SU-DHL-6 (cell line): Measurements from ENCODE around the gene VAV3.
"Not testable (repeated sequence)": the region's sequence is repeated elsewhere in the genome, so short reads cannot be mapped to it uniquely, and the experiment has no call there.

Experiments
- H2AFZ ChIP-seq: fragments of 200-600 bp; sonication (generic); 2 replicates; pipeline ENCODE4 v1.6.1; 2014; ENCODE audit warnings: low read depth, mild to moderate bottlenecking, moderate library complexity, mixed read lengths, antibody characterized with exemption, low read length; ENCODE audit not compliant: severe bottlenecking
- H3F3A ChIP-seq: fragments of 200-600 bp; shearing (Covaris generic); 2 replicates; pipeline ENCODE4 v1.6.0; 2016; ENCODE audit warnings: antibody characterized with exemption, mild to moderate bottlenecking; ENCODE audit not compliant: insufficient read depth
- H3K27ac ChIP-seq: fragments of 200-600 bp; sonication (generic); 2 replicates; pipeline ENCODE4 v1.5.1; 2016; ENCODE audit warnings: low read depth, mild to moderate bottlenecking, low read length, moderate library complexity, mixed read lengths
- H3K27me3 ChIP-seq: fragments of 200-600 bp; sonication (generic), shearing (Covaris generic); 2 replicates; pipeline ENCODE4 v1.6.0; 2014; ENCODE audit warnings: mild to moderate bottlenecking, low read length
- H3K36me3 ChIP-seq: fragments of 200-600 bp; sonication (generic); 2 replicates; pipeline ENCODE4 v1.6.1; 2014; ENCODE audit warnings: mild to moderate bottlenecking, low read length, mixed read lengths
- H3K4me2 ChIP-seq: fragments of 300-600, 200-600 bp; shearing (Covaris generic), sonication (generic); 2 replicates; pipeline ENCODE4 v1.6.0; 2014; ENCODE audit warnings: low read length, low read depth, mild to moderate bottlenecking; ENCODE audit not compliant: poor library complexity, severe bottlenecking
- H3K4me3 ChIP-seq: fragments of 200-600 bp; sonication (generic); 2 replicates; pipeline ENCODE4 v1.5.1; 2014; ENCODE audit warnings: antibody characterized with exemption, low read length, mild to moderate bottlenecking, mixed read lengths; ENCODE audit not compliant: insufficient read depth, poor library complexity, severe bottlenecking
- H3K79me2 ChIP-seq: fragments of 200-600 bp; sonication (generic); 2 replicates; pipeline ENCODE4 v1.6.1; 2014; ENCODE audit warnings: mild to moderate bottlenecking, low read length, moderate library complexity; ENCODE audit not compliant: insufficient read depth
- H3K9ac ChIP-seq: fragments of 200-600 bp; sonication (generic); 2 replicates; pipeline ENCODE4 v1.7.0; 2014; ENCODE audit warnings: mild to moderate bottlenecking, low read length
- H3K9me2 ChIP-seq: fragments of 200-600 bp; sonication (generic); replicated peaks from 2 replicates; pipeline ENCODE4 v1.6.1; 2014; ENCODE audit warnings: low read length; ENCODE audit not compliant: insufficient read depth
- H3K9me3 ChIP-seq: fragments of 200-600 bp; sonication (generic); 2 replicates; pipeline ENCODE4 v1.6.1; 2014; ENCODE audit warnings: low read length, mixed read lengths; ENCODE audit not compliant: insufficient read depth
- H4K20me1 ChIP-seq: fragments of 200-600 bp; sonication (generic); 2 replicates; pipeline ENCODE4 v1.6.1; 2014; ENCODE audit warnings: low read depth, mild to moderate bottlenecking, antibody characterized with exemption, low read length, moderate library complexity, mixed read lengths
- EZH2phosphoT487 ChIP-seq: fragments of 200-600 bp; sonication (generic), shearing (Covaris generic); conservative IDR thresholded peaks from 2 replicates; pipeline ENCODE4 v1.6.1; 2018; ENCODE audit warnings: mild to moderate bottlenecking, antibody characterized with exemption, low read length, moderate library complexity, mixed read lengths
- TF ChIP-seq, protein P1 (sequence below): fragments of 200-600 bp; sonication (generic); IDR thresholded peaks from one replicate; pipeline ENCODE4 v1.5.1; 2017; ENCODE audit warnings: antibody characterized with exemption, mild to moderate bottlenecking, low read length, moderate library complexity; ENCODE audit not compliant: insufficient read depth, poor library complexity, severe bottlenecking

The VAV3 gene

GRCh38 chr1:107702946-107703571 lies 261.9 kb downstream of the VAV3 start:
- H3K9ac ChIP-seq: no peak overlapping the region
- no peak for TF ChIP-seq EZH2phosphoT487
- TF ChIP-seq, protein P1, sequence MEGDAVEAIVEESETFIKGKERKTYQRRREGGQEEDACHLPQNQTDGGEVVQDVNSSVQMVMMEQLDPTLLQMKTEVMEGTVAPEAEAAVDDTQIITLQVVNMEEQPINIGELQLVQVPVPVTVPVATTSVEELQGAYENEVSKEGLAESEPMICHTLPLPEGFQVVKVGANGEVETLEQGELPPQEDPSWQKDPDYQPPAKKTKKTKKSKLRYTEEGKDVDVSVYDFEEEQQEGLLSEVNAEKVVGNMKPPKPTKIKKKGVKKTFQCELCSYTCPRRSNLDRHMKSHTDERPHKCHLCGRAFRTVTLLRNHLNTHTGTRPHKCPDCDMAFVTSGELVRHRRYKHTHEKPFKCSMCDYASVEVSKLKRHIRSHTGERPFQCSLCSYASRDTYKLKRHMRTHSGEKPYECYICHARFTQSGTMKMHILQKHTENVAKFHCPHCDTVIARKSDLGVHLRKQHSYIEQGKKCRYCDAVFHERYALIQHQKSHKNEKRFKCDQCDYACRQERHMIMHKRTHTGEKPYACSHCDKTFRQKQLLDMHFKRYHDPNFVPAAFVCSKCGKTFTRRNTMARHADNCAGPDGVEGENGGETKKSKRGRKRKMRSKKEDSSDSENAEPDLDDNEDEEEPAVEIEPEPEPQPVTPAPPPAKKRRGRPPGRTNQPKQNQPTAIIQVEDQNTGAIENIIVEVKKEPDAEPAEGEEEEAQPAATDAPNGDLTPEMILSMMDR: no peak
- H4K20me1 ChIP-seq: no peaks in the 10 kb centered on the region
- H3K9me3 ChIP-seq: no peaks in the 10 kb centered on the region
- no peak overlapping the region for H3K4me2 ChIP-seq
- H3K4me3 ChIP-seq: no peak overlapping the region
- no peaks in the 10 kb centered on the region for H3F3A ChIP-seq
- no peaks in the 10 kb centered on the region for H3K36me3 ChIP-seq
- H3K27ac ChIP-seq: no peak overlapping the region
- H3K27me3 ChIP-seq: no peaks in the 10 kb centered on the region
- no peaks in the 10 kb centered on the region for H3K79me2 ChIP-seq
- H3K9me2 ChIP-seq: no peaks in the 10 kb centered on the region
- no peak overlapping the region for H2AFZ ChIP-seq

GRCh38 chr1:107700651-107701050 lies 264.3 kb downstream of the VAV3 start:
- not testable (repeated sequence) for H3F3A ChIP-seq, H3K4me2 ChIP-seq, H3K9me3 ChIP-seq, H3K27ac ChIP-seq, H3K4me3 ChIP-seq, H3K9me2 ChIP-seq, H3K36me3 ChIP-seq, H4K20me1 ChIP-seq, H2AFZ ChIP-seq, H3K79me2 ChIP-seq, H3K27me3 ChIP-seq, H3K9ac ChIP-seq

- Histone ChIP-seq H2AFZ (no peak overlapping the region), H3K9me2 (no peaks in the 10 kb centered on the region), H3K4me3 (no peak overlapping the region), H3K27me3 (no peaks in the 10 kb centered on the region), H3F3A (no peaks in the 10 kb centered on the region), H3K9ac (no peak overlapping the region), H3K4me2 (no peak overlapping the region), H3K79me2 (no peaks in the 10 kb centered on the region), H3K36me3 (no peaks in the 10 kb centered on the region), H3K27ac (no peak overlapping the region), H4K20me1 (no peaks in the 10 kb centered on the region), H3K9me3 (no peaks in the 10 kb centered on the region)
- no peak for TF ChIP-seq EZH2phosphoT487
- TF ChIP-seq, protein P1: no peak
Measured at GRCh38 chr1:107698161-107698560, 266.8 kb downstream of the VAV3 start.

GRCh38 chr1:107695341-107695740 lies 269.6 kb downstream of the VAV3 start:
- Histone ChIP-seq H3K27ac (no peak overlapping the region), H3K9me2 (no peaks in the 10 kb centered on the region), H3K9ac (no peak overlapping the region), H4K20me1 (no peaks in the 10 kb centered on the region), H3F3A (no peaks in the 10 kb centered on the region), H3K36me3 (no peaks in the 10 kb centered on the region), H2AFZ (no peak overlapping the region), H3K4me2 (no peak overlapping the region), H3K79me2 (no peaks in the 10 kb centered on the region), H3K27me3 (no peaks in the 10 kb centered on the region), H3K9me3 (no peaks in the 10 kb centered on the region), H3K4me3 (no peak overlapping the region)
- no peak for TF ChIP-seq EZH2phosphoT487
- TF ChIP-seq, protein P1: no peak
